RWPE1 (cell line): ENCODE results near the gene PCDHGA11.

Experiments used
- CTCF ChIA-PET: fragments of 350-600 bp; sonication (Branson Sonifier 250); formaldehyde crosslinking; extraction: SDS; loops from one replicate; lab custom pipeline; 2021; lab: Yijun Ruan, JAX
- POLR2A ChIA-PET: fragments of 400-600 bp; formaldehyde crosslinking; extraction: SDS; loops from one replicate; lab custom pipeline; 2020; ENCODE audit warnings: antibody characterized with exemption; ENCODE audit not compliant: low non-redundant PET; lab: Yijun Ruan, JAX
- DNase-seq: peaks from one replicate; pipeline ENCODE4 v3.0.0; 2012; ENCODE audit warnings: low spot score
- H3K27ac ChIP-seq: fragments of 450-650 bp; 2 replicates; pipeline ENCODE4 v1.5.1; 2017
- CTCF ChIP-seq: fragments of 450-650 bp; conservative IDR thresholded peaks from 2 replicates; pipeline ENCODE4 v1.5.1; 2017; ENCODE audit warnings: low read depth, mild to moderate bottlenecking

PCDHGA11 gene

GRCh38 chr5:141419074-141419880, 1.6 kb upstream of the PCDHGA11 start:
- CTCF ChIA-PET, result interaction anchor here (0.6 kb wide), 1 partner anchor 105 kb away, joined by 3 read pairs; no protein-coding TSS in a partner anchor
- no peak overlapping the region for H3K27ac ChIP-seq
- no peak for DNase-seq
- POLR2A ChIA-PET, result no interaction called here
- TF ChIP-seq CTCF, result no peak

- ChIA-PET CTCF (interaction anchor here (0.6 to 0.7 kb wide), 2 partner anchors 11 to 159 kb away, joined by 3 read pairs; no protein-coding TSS in a partner anchor), POLR2A (no interaction called here)
- H3K27ac ChIP-seq, result no peak overlapping the region
- no peak for DNase-seq
- no peak for TF ChIP-seq CTCF
Observed at GRCh38 chr5:141421489-141421855, 621 bp downstream of the PCDHGA11 start.

GRCh38 chr5:141422742-141423291, 2.0 kb downstream of the PCDHGA11 start:
- CTCF ChIA-PET, result interaction anchor here (0.6 kb wide), 1 partner anchor 90 kb away, joined by 3 read pairs; no protein-coding TSS in a partner anchor
- DNase-seq, result no peak
- POLR2A ChIA-PET, result no interaction called here
- no peak for TF ChIP-seq CTCF
- no peak overlapping the region for H3K27ac ChIP-seq

GRCh38 chr5:141427783-141428426, 7.1 kb downstream of the PCDHGA11 start:
- no peak overlapping the region for H3K27ac ChIP-seq
- no peak for DNase-seq
- no peak for TF ChIP-seq CTCF
- CTCF ChIA-PET, result interaction anchor here (0.5 to 0.8 kb wide), 3 partner anchors 10 to 80 kb away, joined by 3 to 5 read pairs (median 4); partner anchors contain the start of gene PCDHGB7
- POLR2A ChIA-PET, result no interaction called here

GRCh38 chr5:141430332-141431113, 9.7 kb downstream of the PCDHGA11 start, which contains the start of gene PCDHGA12:
Gene PCDHGA12 (plus strand): TSS chr5:141430507. CDS start chr5:141430760, 253 bp downstream.
- CTCF ChIA-PET, result interaction anchor here (0.6 to 1.5 kb wide), 9 partner anchors 90 to 337 kb away, joined by 3 to 8 read pairs (median 4); partner anchors contain the start of gene PCDHB11
- no peak within 1 kb of the TSS for H3K27ac ChIP-seq
- TF ChIP-seq CTCF, result no peak
- POLR2A ChIA-PET, result no interaction called here
- DNase-seq, result peak; percentile 60
